Heart left ventricle (tissue), 13 donors: ENCODE data around the gene TSC22D3.

Experiments used
- POLR2A ChIP-seq, 2 donors: fragments of 450-650 bp; IDR thresholded peaks; one replicate each; pipeline ENCODE4 v1.6.1; 2017; ENCODE audit warnings: antibody characterized with exemption in 2 of 2, mild to moderate bottlenecking in 2 of 2, moderate library complexity in 2 of 2
- TF ChIP-seq, protein P1 (sequence below), 12 donors: fragments of 200-600 bp; sonication (generic) in 4 of 12; IDR thresholded peaks; one replicate each; pipeline versions ENCODE4 v1.5.0 to v1.8.0; 2018 to 2022; ENCODE audit warnings: antibody characterized with exemption in 12 of 12, mild to moderate bottlenecking in 5 of 12
- donor health status: ischemic (EF 13 %, LVEDD 7.1; RV severe dilation, severe dysfunction).
- donor health status: DM: no; HTN: yes; CAD: no.
- donor health status: DM: no; HTN: no; CAD: no.
- donor health status: ischemic (EF 25% LVEDD 6.9; RV normal size, moderate dysfunction).
- donor health status: ischemic (EF 25% LVEDD 5.7; RV mildly dilated, moderate dysfunction).
- donor health status: ischemic (EF 35%, LVEDD 5.7; RV mildly dilated, moderate dysfunction).
- donor health status: nonischemic (EF 11% LVEDD 7.7; RV severe dilation, severe dysfunction).
- donor health status: DM: yes; HTN: yes; CAD: no.
- donor health status: PGD.
- donor health status: ischemic (EF 29% LVEDD 5.4; RV normal size, mild dysfunction).
- donor health status: nonischemic (EF 23%, LVEDD 6.1; RV moderate dilation, normal function).

DNA sequence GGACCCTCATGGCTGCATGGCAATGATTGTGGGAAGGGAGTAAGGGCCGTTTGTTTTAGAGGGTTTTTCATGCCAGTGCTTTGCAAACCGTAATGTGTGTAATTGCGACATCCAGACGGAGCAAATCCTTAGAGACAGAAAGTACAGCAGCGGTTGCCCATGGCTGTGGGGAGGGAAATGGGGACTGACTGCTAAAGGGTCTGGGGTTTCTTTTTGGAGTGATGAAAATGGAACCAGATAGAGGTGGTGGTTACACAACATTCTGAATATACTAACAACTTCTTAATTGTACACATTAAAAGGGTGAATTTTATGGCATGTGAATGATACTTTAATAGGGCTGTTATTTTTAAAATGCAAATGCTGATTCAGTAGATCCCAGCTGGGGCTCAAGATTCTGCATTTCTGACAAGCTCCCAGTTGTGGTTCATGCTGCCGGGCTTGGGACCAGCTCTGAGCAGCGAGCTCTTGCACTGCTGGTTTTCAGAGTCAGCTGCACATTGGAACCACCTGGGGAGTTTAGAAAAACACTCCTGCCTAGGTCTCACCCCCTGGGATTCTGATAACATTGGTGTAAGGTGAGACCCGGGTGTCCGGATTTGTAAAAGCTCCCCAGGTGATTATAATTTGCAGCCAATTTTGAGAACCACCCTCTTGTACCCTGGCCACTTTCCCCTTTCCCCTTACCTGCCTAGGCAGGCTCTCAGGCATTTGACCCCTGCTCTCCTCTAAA is 99.6 kb downstream of the TSC22D3 start:
- TF ChIP-seq, protein P1, sequence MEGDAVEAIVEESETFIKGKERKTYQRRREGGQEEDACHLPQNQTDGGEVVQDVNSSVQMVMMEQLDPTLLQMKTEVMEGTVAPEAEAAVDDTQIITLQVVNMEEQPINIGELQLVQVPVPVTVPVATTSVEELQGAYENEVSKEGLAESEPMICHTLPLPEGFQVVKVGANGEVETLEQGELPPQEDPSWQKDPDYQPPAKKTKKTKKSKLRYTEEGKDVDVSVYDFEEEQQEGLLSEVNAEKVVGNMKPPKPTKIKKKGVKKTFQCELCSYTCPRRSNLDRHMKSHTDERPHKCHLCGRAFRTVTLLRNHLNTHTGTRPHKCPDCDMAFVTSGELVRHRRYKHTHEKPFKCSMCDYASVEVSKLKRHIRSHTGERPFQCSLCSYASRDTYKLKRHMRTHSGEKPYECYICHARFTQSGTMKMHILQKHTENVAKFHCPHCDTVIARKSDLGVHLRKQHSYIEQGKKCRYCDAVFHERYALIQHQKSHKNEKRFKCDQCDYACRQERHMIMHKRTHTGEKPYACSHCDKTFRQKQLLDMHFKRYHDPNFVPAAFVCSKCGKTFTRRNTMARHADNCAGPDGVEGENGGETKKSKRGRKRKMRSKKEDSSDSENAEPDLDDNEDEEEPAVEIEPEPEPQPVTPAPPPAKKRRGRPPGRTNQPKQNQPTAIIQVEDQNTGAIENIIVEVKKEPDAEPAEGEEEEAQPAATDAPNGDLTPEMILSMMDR (IDR thresholded peaks at IDR 0.05): no peak
- TF ChIP-seq POLR2A (IDR thresholded peaks at IDR 0.05): no peak
